IMR-90 (cell line): ENCODE measurements around the gene SFT2D3.

Experiments
- BHLHE40 ChIP-seq: fragments of 150-350 bp; IDR thresholded peaks from 2 replicates; pipeline ENCODE4 v1.6.1; 2016; ENCODE audit warnings: mild to moderate bottlenecking, low read depth, low read length
- CTCF ChIP-seq: conservative IDR thresholded peaks from 2 replicates; pipeline ENCODE4 v1.5.1; 2012; ENCODE audit warnings: mild to moderate bottlenecking, low read depth, low read length, improper control_type of control experiment
- ELK1 ChIP-seq: fragments of 150-350 bp; IDR thresholded peaks from 2 replicates; pipeline ENCODE4 v1.6.1; 2016; ENCODE audit warnings: low read depth, mild to moderate bottlenecking, low read length, moderate library complexity, borderline replicate concordance
- FOS ChIP-seq: fragments of 150-350 bp; IDR thresholded peaks from 2 replicates; pipeline ENCODE4 v1.6.1; 2016; ENCODE audit warnings: low read depth, low read length
- POLR2A ChIP-seq: IDR thresholded peaks from 2 replicates; pipeline ENCODE4 v1.6.1; 2012; ENCODE audit warnings: mild to moderate bottlenecking, low read depth, low read length
- SMC3 ChIP-seq: fragments of 150-350 bp; IDR thresholded peaks from 2 replicates; pipeline ENCODE4 v1.6.1; 2016; ENCODE audit warnings: low read depth, mild to moderate bottlenecking, antibody characterized with exemption, low read length, moderate library complexity
- USF2 ChIP-seq: fragments of 150-350 bp; IDR thresholded peaks from 2 replicates; pipeline ENCODE4 v1.6.1; 2017; ENCODE audit warnings: mild to moderate bottlenecking, antibody characterized with exemption, low read length, low read depth

- no peak for TF ChIP-seq ELK1
- TF ChIP-seq CTCF = no peak
- no peak for TF ChIP-seq SMC3
- TF ChIP-seq POLR2A = no peak
- no peak for TF ChIP-seq FOS
- TF ChIP-seq USF2 = no peak
- TF ChIP-seq BHLHE40 = no peak
Measured at GRCh38 chr2:127712999-127713398, 11.7 kb downstream of the SFT2D3 start.
